Breast epithelium (tissue), 4 donors: ENCODE results near the gene SPOCK1. TPM values are rescaled to one million over a fixed set of nuclear protein-coding genes. Genes with fewer than 3 reads are reported as not detected.

Source experiments
- DNase-seq, 2 donors: peaks; one replicate each; pipeline ENCODE4 v3.0.0-alpha.2; 2019; ENCODE audit warnings: low spot score in 2 of 2
- H3K27ac ChIP-seq, 2 donors: fragments of 200-600 bp; sonication (generic) in 1 of 2; one replicate each; pipeline ENCODE4 v1.5.1; 2016 to 2019; ENCODE audit warnings: mild to moderate bottlenecking in 1 of 2
- H3K27me3 ChIP-seq, 2 donors: fragments of 200-600 bp; sonication (generic) in 1 of 2; one replicate each; pipeline versions ENCODE4 v1.5.1 to v1.6.0; 2017 to 2019; ENCODE audit warnings: control low read depth in 1 of 2, mild to moderate bottlenecking in 1 of 2
- H3K36me3 ChIP-seq: fragments of 200-600 bp; one replicate; pipeline ENCODE4 v1.5.1; 2019
- H3K4me1 ChIP-seq, 2 donors: fragments of 200-600 bp; sonication (generic); one replicate each; pipeline ENCODE4 v1.5.1; 2016 to 2019; ENCODE audit warnings: control low read depth in 1 of 2
- H3K4me3 ChIP-seq, 3 donors: fragments of 200-600 bp; sonication (generic); 1 replicate in 2 of 3; 2 replicates in 1 of 3; pipeline ENCODE4 v1.5.1; 2016 to 2019; ENCODE audit warnings: mild to moderate bottlenecking in 3 of 3, moderate library complexity in 2 of 3
- H3K9me3 ChIP-seq, 2 donors: fragments of 200-600 bp; sonication (generic) in 1 of 2; one replicate each; pipeline ENCODE4 v1.5.1; 2016 to 2019; ENCODE audit warnings: control low read depth in 1 of 2
- POLR2A ChIP-seq: fragments of 450-650 bp; IDR thresholded peaks from one replicate; pipeline ENCODE4 v1.6.1; 2016; ENCODE audit warnings: antibody characterized with exemption, mild to moderate bottlenecking, moderate library complexity
- POLR2AphosphoS5 ChIP-seq, 3 donors: sonication (generic); formaldehyde crosslinking; IDR thresholded peaks; one replicate each; pipeline ENCODE4 v1.6.1; 2017; ENCODE audit warnings: antibody characterized with exemption in 3 of 3
- intact Hi-C: fragments of 100-400 bp; cut with DNase I; formaldehyde crosslinking; loops from one replicate; pipeline ENCODE4 v1.15.1; 2023; ENCODE audit warnings: low total_unique reads
- total RNA-seq, 3 donors: library from RNA; depleted of rRNA; stranded (reverse); fragments of >200 nt; gene quantifications; one replicate each; pipeline ENCODE4 v1.1.0, GENCODE V29; 2016
- TF ChIP-seq, protein P1 (sequence below), 3 donors: fragments of 450-650 bp; IDR thresholded peaks; one replicate each; pipeline ENCODE4 v1.5.1; 2016 to 2017; ENCODE audit warnings: antibody characterized with exemption in 3 of 3, mild to moderate bottlenecking in 3 of 3, moderate library complexity in 3 of 3

SPOCK1 gene
- total RNA-seq, 3 donors from 2014 or later, result 14.5 to 52.0 (median 24.3) TPM

DNA sequence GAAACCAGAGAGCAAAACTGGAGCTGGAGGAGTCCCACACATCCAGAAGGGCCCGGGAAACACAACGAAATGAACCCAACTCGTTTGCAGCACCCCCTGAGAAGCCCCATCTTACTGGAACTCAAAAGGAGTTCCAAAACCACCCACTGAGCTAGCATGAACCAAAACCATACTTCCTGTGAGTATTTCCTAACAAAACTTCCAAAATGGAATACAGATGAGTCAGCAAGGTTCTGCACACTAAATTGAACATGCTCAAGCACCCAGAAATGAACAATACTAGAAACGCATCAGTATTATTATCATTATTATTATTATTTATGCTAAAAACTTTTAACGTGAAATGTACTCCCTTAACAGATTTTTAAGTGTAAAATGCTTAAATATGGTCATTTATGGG lies 8.0 kb upstream of the SPOCK1 start:
- H3K4me3 ChIP-seq, result no peak overlapping the region
- no peak for DNase-seq
- no peaks in the 10 kb centered on the region for H3K27me3 ChIP-seq
- H3K36me3 ChIP-seq, result no peaks in the 10 kb centered on the region
- intact Hi-C loops, result no loop called here
- TF ChIP-seq, protein P1, sequence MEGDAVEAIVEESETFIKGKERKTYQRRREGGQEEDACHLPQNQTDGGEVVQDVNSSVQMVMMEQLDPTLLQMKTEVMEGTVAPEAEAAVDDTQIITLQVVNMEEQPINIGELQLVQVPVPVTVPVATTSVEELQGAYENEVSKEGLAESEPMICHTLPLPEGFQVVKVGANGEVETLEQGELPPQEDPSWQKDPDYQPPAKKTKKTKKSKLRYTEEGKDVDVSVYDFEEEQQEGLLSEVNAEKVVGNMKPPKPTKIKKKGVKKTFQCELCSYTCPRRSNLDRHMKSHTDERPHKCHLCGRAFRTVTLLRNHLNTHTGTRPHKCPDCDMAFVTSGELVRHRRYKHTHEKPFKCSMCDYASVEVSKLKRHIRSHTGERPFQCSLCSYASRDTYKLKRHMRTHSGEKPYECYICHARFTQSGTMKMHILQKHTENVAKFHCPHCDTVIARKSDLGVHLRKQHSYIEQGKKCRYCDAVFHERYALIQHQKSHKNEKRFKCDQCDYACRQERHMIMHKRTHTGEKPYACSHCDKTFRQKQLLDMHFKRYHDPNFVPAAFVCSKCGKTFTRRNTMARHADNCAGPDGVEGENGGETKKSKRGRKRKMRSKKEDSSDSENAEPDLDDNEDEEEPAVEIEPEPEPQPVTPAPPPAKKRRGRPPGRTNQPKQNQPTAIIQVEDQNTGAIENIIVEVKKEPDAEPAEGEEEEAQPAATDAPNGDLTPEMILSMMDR (IDR thresholded peaks at IDR 0.05), result no peak
- TF ChIP-seq POLR2AphosphoS5 (IDR thresholded peaks at IDR 0.05) (no peak), POLR2A (no peak)
- H3K27ac ChIP-seq, result no peak overlapping the region
- no peaks in the 10 kb centered on the region for H3K4me1 ChIP-seq
- H3K9me3 ChIP-seq, result no peaks in the 10 kb centered on the region

DNA sequence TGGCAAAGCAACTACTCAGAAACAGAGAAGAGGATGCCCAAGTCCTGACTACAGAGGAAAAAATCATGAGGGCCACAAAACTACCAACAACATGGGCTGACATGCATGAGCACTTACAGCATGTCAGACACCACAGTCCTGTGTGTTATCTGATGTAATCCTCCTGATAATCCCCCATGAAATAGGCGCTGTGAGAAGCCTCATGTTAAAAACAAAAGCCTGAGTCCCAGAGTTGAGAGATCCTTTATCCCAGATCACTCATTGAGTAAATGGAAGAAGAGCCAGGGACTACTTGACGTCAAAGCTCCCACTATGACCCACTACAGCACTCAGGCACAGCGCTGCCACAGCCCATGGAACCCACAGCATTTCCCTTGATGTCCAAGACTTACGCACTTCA lies 7.2 kb upstream of the SPOCK1 start:
- no peak for DNase-seq
- no peaks in the 10 kb centered on the region for H3K4me1 ChIP-seq
- TF ChIP-seq, protein P1 (IDR thresholded peaks at IDR 0.05), result no peak
- TF ChIP-seq POLR2A (no peak), POLR2AphosphoS5 (IDR thresholded peaks at IDR 0.05) (no peak)
- H3K4me3 ChIP-seq, result no peak overlapping the region
- H3K27me3 ChIP-seq, result no peaks in the 10 kb centered on the region
- no peak overlapping the region for H3K27ac ChIP-seq
- intact Hi-C loops, result no loop called here
- no peaks in the 10 kb centered on the region for H3K9me3 ChIP-seq
- H3K36me3 ChIP-seq, result no peaks in the 10 kb centered on the region

DNA sequence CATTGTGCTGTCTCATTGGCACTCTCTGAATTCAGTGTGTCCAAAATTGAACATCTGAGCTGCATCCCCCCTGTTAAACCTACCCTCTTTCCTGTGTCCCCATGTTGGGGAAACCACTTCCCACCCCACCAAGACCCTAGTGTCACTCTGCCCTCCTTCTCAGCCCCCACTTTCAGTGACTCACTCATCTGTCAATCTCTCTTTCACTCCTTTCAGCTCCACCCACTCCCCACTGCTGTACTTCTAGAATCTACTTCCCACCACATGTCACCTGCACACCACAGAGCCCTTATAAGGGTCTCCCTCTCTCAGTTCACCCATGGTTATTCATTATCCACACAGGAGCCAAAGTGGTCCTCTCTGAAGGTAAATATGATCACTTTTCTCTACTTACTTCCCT lies 5.8 kb upstream of the SPOCK1 start:
- Histone ChIP-seq H3K36me3 (no peaks in the 10 kb centered on the region), H3K9me3 (no peaks in the 10 kb centered on the region), H3K4me3 (no peak overlapping the region), H3K4me1 (no peaks in the 10 kb centered on the region), H3K27me3 (no peaks in the 10 kb centered on the region), H3K27ac (no peak overlapping the region)
- TF ChIP-seq POLR2A (no peak), POLR2AphosphoS5 (IDR thresholded peaks at IDR 0.05) (no peak)
- TF ChIP-seq, protein P1 (IDR thresholded peaks at IDR 0.05), result no peak
- DNase-seq, result no peak
- intact Hi-C loops, result no loop called here

DNA sequence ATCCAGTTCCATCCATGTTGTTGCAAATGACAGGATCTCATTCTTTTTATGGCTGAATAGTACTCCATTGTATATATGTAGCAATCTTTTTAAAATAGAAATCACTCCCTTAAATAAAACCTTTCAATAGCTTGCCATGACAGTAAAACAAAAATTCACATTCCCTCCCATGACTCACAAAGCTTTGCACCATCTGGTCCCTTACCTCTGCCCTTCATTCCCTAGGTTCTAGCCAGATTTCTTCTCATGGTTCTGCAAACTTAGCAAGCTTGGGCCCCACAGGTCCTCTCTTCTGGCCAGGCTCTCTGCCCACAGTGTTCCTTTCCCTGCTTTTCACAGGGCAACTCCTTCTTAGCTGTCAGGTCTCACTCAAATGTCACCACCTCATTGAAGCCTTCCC lies 4.3 kb upstream of the SPOCK1 start:
- intact Hi-C loops, result no loop called here

DNA sequence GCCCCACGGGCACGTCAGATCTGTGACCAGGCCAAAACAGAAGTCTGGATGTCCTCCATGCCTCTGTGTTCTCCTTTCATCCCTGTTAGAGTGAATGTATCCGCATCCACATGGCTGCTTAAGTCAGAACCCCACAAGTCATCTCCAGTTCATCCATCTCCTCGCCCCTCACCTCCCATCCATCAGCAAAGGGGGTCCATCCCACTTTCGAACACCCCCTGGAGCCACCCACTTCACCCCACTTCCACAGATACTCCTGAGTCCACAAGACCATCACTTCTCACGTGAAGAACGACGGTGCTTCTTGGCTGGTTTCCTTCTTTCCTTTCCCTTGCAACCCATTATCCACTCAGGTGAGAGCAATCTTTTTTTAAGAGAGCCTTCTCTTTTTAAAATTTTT lies 3.5 kb upstream of the SPOCK1 start:
- DNase-seq, result no peak
- peaks cover 0 to 9% of the 10 kb centered on the region in 2 donors for H3K27me3 ChIP-seq
- H3K36me3 ChIP-seq, result no peaks in the 10 kb centered on the region
- no peaks in the 10 kb centered on the region for H3K9me3 ChIP-seq
- H3K27ac ChIP-seq, result no peak overlapping the region
- TF ChIP-seq POLR2A (no peak), POLR2AphosphoS5 (IDR thresholded peaks at IDR 0.05) (no peak)
- TF ChIP-seq, protein P1 (IDR thresholded peaks at IDR 0.05), result no peak
- intact Hi-C loops, result no loop called here
- H3K4me1 ChIP-seq, result no peaks in the 10 kb centered on the region
- no peak overlapping the region for H3K4me3 ChIP-seq

More for the DNA sequence above, 4.3 kb upstream of the SPOCK1 start:
- Histone ChIP-seq H3K36me3 (no peaks in the 10 kb centered on the region), H3K9me3 (no peaks in the 10 kb centered on the region), H3K4me3 (no peak overlapping the region), H3K27ac (no peak overlapping the region), H3K4me1 (no peaks in the 10 kb centered on the region), H3K27me3 (peaks cover 0 to 6% of the 10 kb centered on the region in 2 donors)
- DNase-seq, result no peak
- no peak for TF ChIP-seq POLR2AphosphoS5 (IDR thresholded peaks at IDR 0.05)
- TF ChIP-seq POLR2A, result no peak
- TF ChIP-seq, protein P1 (IDR thresholded peaks at IDR 0.05), result no peak
